ENCODE data around the gene C3orf62. TPM values are rescaled to one million over a fixed set of nuclear protein-coding genes. Genes with fewer than 3 reads are reported as not detected.

The C3orf62 gene
- total RNA-seq, 6 experiments from 2014 or later: 1.6 to 2.3 (median 2.0) TPM

DNA sequence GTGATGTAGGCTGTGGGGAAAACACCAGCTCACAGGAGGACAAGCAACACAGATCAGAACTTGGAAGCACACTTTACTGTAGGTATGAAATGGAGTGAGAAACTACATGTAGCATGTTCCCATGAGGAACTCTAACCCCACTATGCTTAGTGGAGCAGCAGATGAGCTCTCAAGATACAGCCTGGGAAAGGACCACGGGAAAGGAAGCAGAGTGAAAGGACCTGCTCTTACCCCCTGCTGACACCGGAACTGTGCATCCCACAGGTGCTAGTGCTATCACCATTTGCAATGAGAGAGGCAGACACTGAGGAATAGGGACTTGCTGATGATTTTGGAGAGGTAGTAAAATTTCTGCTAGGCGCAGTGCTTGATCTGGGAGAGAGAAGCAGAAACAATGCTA lies 34.3 kb upstream of the C3orf62 start:
- intact Hi-C loops (cut with DNase I): no loop called here
- 93% methylated on average over 3 of the region's 3 CpGs for WGBS (ENCODE audit: insufficient coverage, low coverage, low lambda C conversion rate, missing lambda C conversion rate)

GRCh38 chr3:49310677-49311076 lies 33.6 kb upstream of the C3orf62 start:
- no peak for DNase-seq
- no peak for ATAC-seq
- TF ChIP-seq CTCF (IDR thresholded peaks at IDR 0.05) (no peak), POLR2A (IDR thresholded peaks at IDR 0.05) (no peak)
- intact Hi-C loops (cut with DNase I): no loop called here
- Histone ChIP-seq H3K4me1 (no peaks in the 10 kb centered on the region), H3K9me3 (no peaks in the 10 kb centered on the region), H3K4me3 (no peak overlapping the region), H3K36me3 (peaks cover 0 to 59% (median 11%) of the 10 kb centered on the region in 4 donors), H3K27ac (no peak overlapping the region), H3K27me3 (no peaks in the 10 kb centered on the region)
- 83% methylated on average over 1 of the region's 1 CpG for WGBS (ENCODE audit: insufficient coverage, low coverage, low lambda C conversion rate, missing lambda C conversion rate)

More for the DNA sequence above, 34.3 kb upstream of the C3orf62 start:
- Histone ChIP-seq H3K4me3 (no peak overlapping the region), H3K27ac (no peak overlapping the region), H3K4me1 (no peaks in the 10 kb centered on the region), H3K27me3 (no peaks in the 10 kb centered on the region), H3K36me3 (peaks cover 0 to 56% (median 13%) of the 10 kb centered on the region in 4 donors), H3K9me3 (no peaks in the 10 kb centered on the region)
- no peak for DNase-seq
- no peak for ATAC-seq
- TF ChIP-seq POLR2A (IDR thresholded peaks at IDR 0.05) (no peak), CTCF (IDR thresholded peaks at IDR 0.05) (no peak)

DNA sequence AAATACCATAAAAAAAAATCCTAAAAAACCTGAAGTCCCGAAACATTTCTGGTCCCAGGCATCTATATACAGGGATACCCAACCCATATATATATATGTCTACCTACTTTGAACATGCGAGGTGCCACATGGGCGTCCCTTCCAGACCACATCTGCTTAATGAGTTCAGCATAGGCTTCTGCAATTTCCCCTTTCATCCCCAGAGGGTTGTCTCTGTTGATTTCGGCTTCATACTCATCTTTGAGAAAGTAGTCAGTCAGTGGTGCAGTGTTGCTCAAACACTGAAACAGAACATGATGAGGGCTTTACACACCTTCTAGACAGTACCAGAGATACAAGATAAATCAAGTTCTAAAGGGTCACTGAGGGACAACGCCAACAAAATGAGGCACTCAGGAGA lies 28.6 kb upstream of the C3orf62 start:
- no peak for ATAC-seq
- Histone ChIP-seq H3K4me1 (no peaks in the 10 kb centered on the region), H3K9me3 (no peaks in the 10 kb centered on the region), H3K27me3 (no peaks in the 10 kb centered on the region), H3K27ac (no peak overlapping the region), H3K36me3 (peaks cover 0 to 81% (median 19%) of the 10 kb centered on the region in 4 donors), H3K4me3 (no peak overlapping the region)
- no peak for TF ChIP-seq CTCF (IDR thresholded peaks at IDR 0.05)
- TF ChIP-seq POLR2A (IDR thresholded peaks at IDR 0.05): no peak
- WGBS (ENCODE audit: insufficient coverage, low coverage, low lambda C conversion rate, missing lambda C conversion rate): 95% methylated on average over 5 of the region's 5 CpGs
- intact Hi-C loops (cut with DNase I): no loop called here
- no peak for DNase-seq

DNA sequence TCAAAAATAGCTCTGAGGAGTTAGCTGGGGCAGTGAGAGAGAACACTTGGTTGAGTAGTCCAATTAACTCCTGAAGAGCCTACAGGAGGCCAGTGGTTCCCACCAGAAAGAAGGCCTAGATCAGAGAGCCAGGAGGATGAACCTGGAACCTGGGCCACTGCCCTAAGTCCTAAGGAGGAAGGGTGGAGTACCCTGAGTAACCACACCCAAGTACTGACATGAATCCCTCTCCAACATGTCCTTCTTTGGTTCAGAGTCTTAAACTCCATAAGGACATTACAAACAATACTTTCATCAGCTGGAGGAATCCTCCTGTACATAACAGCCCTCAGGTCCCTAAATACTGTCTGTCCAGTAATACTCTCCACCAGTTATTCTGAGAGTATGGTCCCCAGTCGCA lies 25.6 kb upstream of the C3orf62 start:
- no peak for DNase-seq
- Histone ChIP-seq H3K27ac (no peak overlapping the region), H3K9me3 (no peaks in the 10 kb centered on the region), H3K27me3 (no peaks in the 10 kb centered on the region), H3K36me3 (peaks cover 4 to 90% (median 30%) of the 10 kb centered on the region in 4 donors), H3K4me1 (no peaks in the 10 kb centered on the region), H3K4me3 (no peak overlapping the region)
- TF ChIP-seq CTCF (IDR thresholded peaks at IDR 0.05) (no peak), POLR2A (IDR thresholded peaks at IDR 0.05) (no peak)
- ATAC-seq: no peak
- intact Hi-C loops (cut with DNase I): no loop called here
- WGBS (ENCODE audit: insufficient coverage, low coverage, low lambda C conversion rate, missing lambda C conversion rate): no CpG with 5 or more reads among the region's 1 CpG

GRCh38 chr3:49300595-49300994 lies 23.6 kb upstream of the C3orf62 start:
- H3K36me3 ChIP-seq: peaks cover 4 to 82% (median 35%) of the 10 kb centered on the region in 4 donors

More at GRCh38 chr3:49300595-49300994, 23.6 kb upstream of the C3orf62 start:
- WGBS (ENCODE audit: insufficient coverage, low coverage, low lambda C conversion rate, missing lambda C conversion rate): 100% methylated on average over 2 of the region's 3 CpGs
- intact Hi-C loops (cut with DNase I): no loop called here
- no peaks in the 10 kb centered on the region for H3K9me3 ChIP-seq
- H3K4me3 ChIP-seq: no peak overlapping the region
- no peak overlapping the region for H3K27ac ChIP-seq
- no peaks in the 10 kb centered on the region for H3K4me1 ChIP-seq
- ATAC-seq: no peak
- no peak for TF ChIP-seq CTCF (IDR thresholded peaks at IDR 0.05)
- no peak for TF ChIP-seq POLR2A (IDR thresholded peaks at IDR 0.05)
- DNase-seq: no peak
- no peaks in the 10 kb centered on the region for H3K27me3 ChIP-seq
